Kidney epithelial cell (primary cell): Measurements from ENCODE around the gene NAGS. TPM values are rescaled to one million over a fixed set of nuclear protein-coding genes. Genes with fewer than 3 reads are reported as not detected.

Experiments used
- DNase-seq: peaks from one replicate; pipeline ENCODE4 v3.0.0-alpha.2; 2010; ENCODE audit warnings: low read depth
- H3K27me3 ChIP-seq: 2 replicates; pipeline ENCODE4 v1.6.0; 2011; ENCODE audit warnings: low read length; ENCODE audit not compliant: control insufficient read depth, insufficient read depth
- H3K36me3 ChIP-seq: 2 replicates; pipeline ENCODE4 v1.5.1; 2011; ENCODE audit warnings: low read length; ENCODE audit not compliant: control insufficient read depth, insufficient read depth
- H3K4me3 ChIP-seq: 2 replicates; pipeline ENCODE4 v1.5.1; 2011; ENCODE audit warnings: low read depth, mild to moderate bottlenecking, control low read depth, low read length
- total RNA-seq: library from RNA; depleted of rRNA; stranded (reverse); fragments of >200 nt; gene quantifications from 2 replicates; pipeline ENCODE4 v1.2.3, GENCODE V29; 2015
- TF ChIP-seq, protein P1 (sequence below): IDR thresholded peaks from 2 replicates; pipeline ENCODE4 v1.5.1; 2011; ENCODE audit warnings: mild to moderate bottlenecking, moderate library complexity, low read length, control low read depth, inconsistent platforms; ENCODE audit not compliant: insufficient read depth, poor library complexity, severe bottlenecking

NAGS gene
- total RNA-seq, 1 donor from 2014 or later = 15.7 TPM

DNA sequence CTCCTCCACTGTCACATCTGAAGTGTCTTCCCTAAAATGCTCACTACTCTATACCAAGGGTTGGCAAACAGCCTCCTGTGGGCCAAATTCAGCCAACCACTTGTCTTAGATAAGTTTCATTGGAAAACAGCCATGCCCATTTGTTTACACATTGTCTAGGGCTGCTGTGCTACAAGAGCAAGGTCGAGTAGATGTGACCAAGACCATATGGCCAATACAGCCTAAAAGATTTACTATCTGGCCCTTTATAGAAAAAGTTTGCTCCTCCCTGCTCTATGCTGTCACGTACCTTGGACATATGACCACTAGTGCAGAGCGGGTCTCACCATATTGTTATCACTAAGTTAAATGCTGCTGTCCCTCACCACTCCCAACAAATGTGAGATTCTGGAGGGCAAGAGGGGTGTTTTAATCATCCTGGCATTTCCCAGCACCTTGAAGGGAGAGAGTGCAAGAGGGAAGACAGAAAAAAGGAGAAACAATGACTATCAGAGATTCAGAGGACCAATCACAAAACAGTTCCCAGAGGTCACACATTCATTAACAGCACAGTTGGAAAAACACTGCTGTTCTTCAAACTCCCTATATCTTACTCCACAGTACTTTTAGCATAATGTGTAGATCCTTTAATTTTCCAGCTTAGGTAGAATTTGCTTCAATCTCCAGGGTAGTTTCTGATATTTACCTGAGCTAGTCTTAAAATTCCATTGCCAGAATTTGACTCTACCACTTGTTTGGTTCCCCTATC, 48.9 kb downstream of the NAGS start:
- H3K4me3 ChIP-seq = no peak overlapping the region
- TF ChIP-seq, protein P1, sequence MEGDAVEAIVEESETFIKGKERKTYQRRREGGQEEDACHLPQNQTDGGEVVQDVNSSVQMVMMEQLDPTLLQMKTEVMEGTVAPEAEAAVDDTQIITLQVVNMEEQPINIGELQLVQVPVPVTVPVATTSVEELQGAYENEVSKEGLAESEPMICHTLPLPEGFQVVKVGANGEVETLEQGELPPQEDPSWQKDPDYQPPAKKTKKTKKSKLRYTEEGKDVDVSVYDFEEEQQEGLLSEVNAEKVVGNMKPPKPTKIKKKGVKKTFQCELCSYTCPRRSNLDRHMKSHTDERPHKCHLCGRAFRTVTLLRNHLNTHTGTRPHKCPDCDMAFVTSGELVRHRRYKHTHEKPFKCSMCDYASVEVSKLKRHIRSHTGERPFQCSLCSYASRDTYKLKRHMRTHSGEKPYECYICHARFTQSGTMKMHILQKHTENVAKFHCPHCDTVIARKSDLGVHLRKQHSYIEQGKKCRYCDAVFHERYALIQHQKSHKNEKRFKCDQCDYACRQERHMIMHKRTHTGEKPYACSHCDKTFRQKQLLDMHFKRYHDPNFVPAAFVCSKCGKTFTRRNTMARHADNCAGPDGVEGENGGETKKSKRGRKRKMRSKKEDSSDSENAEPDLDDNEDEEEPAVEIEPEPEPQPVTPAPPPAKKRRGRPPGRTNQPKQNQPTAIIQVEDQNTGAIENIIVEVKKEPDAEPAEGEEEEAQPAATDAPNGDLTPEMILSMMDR = no peak
- no peak for DNase-seq
- H3K27me3 ChIP-seq = no peaks in the 10 kb centered on the region
- no peaks in the 10 kb centered on the region for H3K36me3 ChIP-seq

Other genes starting within 250 kb of the NAGS start
- not detected in 2 replicates for gene SOST, start 245.8 kb upstream of the NAGS start, total RNA-seq
- 117 and 122 TPM in 2 replicates for gene DUSP3, start 225.6 kb upstream of the NAGS start, total RNA-seq
- gene CFAP97D1, start 224.2 kb upstream of the NAGS start, total RNA-seq = not detected in 2 replicates
- gene MPP3, start 171.5 kb upstream of the NAGS start, total RNA-seq = 4.1 and 13.2 TPM in 2 replicates
- not detected in 2 replicates for gene CD300LG, start 157.4 kb upstream of the NAGS start, total RNA-seq
- 2.7 and 3.0 TPM in 2 replicates for gene MPP2, start 97.1 kb upstream of the NAGS start, total RNA-seq
- gene PPY, start 62.1 kb upstream of the NAGS start, total RNA-seq = not detected in 2 replicates
- gene PYY, start 50.7 kb upstream of the NAGS start, total RNA-seq = 0.48 TPM in 1 of 2 replicates, not detected in the other
- 37.8 and 52.4 TPM in 2 replicates for gene TMEM101, start 10.3 kb downstream of the NAGS start, total RNA-seq
- 39.1 and 52.7 TPM in 2 replicates for gene LSM12, start 62.0 kb downstream of the NAGS start, total RNA-seq
- gene G6PC3, start 66.1 kb downstream of the NAGS start, total RNA-seq = 37.5 and 53.9 TPM in 2 replicates
- 32.5 and 37.7 TPM in 2 replicates for gene HDAC5, start 119.0 kb downstream of the NAGS start, total RNA-seq
- gene HROB, start 137.3 kb downstream of the NAGS start, total RNA-seq = 3.1 and 3.8 TPM in 2 replicates
- not detected in 2 replicates for gene ASB16, start 166.1 kb downstream of the NAGS start, total RNA-seq
- 35.0 and 40.5 TPM in 2 replicates for gene TMUB2, start 182.3 kb downstream of the NAGS start, total RNA-seq
- gene ATXN7L3, start 195.3 kb downstream of the NAGS start, total RNA-seq = 50.8 and 65.9 TPM in 2 replicates
- gene UBTF, start 215.1 kb downstream of the NAGS start, total RNA-seq = 35.7 and 41.7 TPM in 2 replicates